Measurements from ENCODE around the gene XPA. TPM values are rescaled to one million over a fixed set of nuclear protein-coding genes. Genes with fewer than 3 reads are reported as not detected.
A peak's percentile ranks its signal among the peaks of the same experiment; 100 is the strongest.

XPA gene
- polyA plus RNA-seq, 2 of the 4 experiments (the other 2 are of a cell fraction), result 8.0 to 14.0 TPM

GRCh38 chr9:97659771-97660170 is 37.4 kb downstream of the XPA start (continued):
- no peak for TF ChIP-seq HMGXB4 (CRISPR knock-in tag; IDR thresholded peaks at IDR 0.05; ENCODE audit: borderline replicate concordance)
- no peak for TF ChIP-seq POLR2A (IDR thresholded peaks at IDR 0.05; ENCODE audit: low read length)
- no peak for TF ChIP-seq JUN (IDR thresholded peaks at IDR 0.05)
- TF ChIP-seq RCOR1 (IDR thresholded peaks at IDR 0.05; ENCODE audit: low read depth, low read length), result no peak
- no peak for TF ChIP-seq GATA3 (IDR thresholded peaks at IDR 0.05; ENCODE audit: borderline replicate concordance)

- Histone ChIP-seq H3K4me1 (no peaks in the 10 kb centered on the region), H3K9me3 (no peaks in the 10 kb centered on the region), H3K27ac (no peak overlapping the region), H3K4me2 (no peak overlapping the region), H3K4me3 (no peak overlapping the region)
- FAIRE-seq (peak; percentile 23), ATAC-seq (no peak), DNase-seq (ENCODE audit: low read depth in 1 of 2, low spot score in 1 of 2) (no peak)
- CTCF ChIA-PET, result no interaction called here
- POLR2A ChIA-PET, result no interaction called here
- 63% methylated on average over 1 of the region's 1 CpG for WGBS (ENCODE audit: missing lambda C conversion rate)
- TF ChIP-seq POLR2AphosphoS2 (conservative IDR thresholded peaks at IDR 0.05; ENCODE audit: low read length) (no peak), POLR2A (IDR thresholded peaks at IDR 0.05; ENCODE audit: low read length) (no peak), CEBPB (IDR thresholded peaks at IDR 0.05) (no peak), JUN (IDR thresholded peaks at IDR 0.05) (no peak), MAFK (IDR thresholded peaks at IDR 0.05; ENCODE audit: partially characterized antibody) (peak; percentile 85), NFE2L2 (conservative IDR thresholded peaks at IDR 0.05; ENCODE audit: low read length) (no peak), RCOR1 (IDR thresholded peaks at IDR 0.05; ENCODE audit: low read depth, low read length) (no peak), CBX2 (IDR thresholded peaks at IDR 0.05; ENCODE audit: borderline replicate concordance, low read depth) (no peak)
These were observed 38.4 kb downstream of the XPA start for GRCh38 chr9:97658707-97659106.

- WGBS (ENCODE audit: missing lambda C conversion rate), result 88% methylated on average over 3 of the region's 3 CpGs
- no peak for ATAC-seq
- CTCF ChIA-PET, result no interaction called here
These were observed 45.5 kb downstream of the XPA start for GRCh38 chr9:97651646-97652045.

More at GRCh38 chr9:97651646-97652045, 45.5 kb downstream of the XPA start:
- Histone ChIP-seq H3K4me2 (no peak overlapping the region), H3K9me3 (no peaks in the 10 kb centered on the region), H3K4me3 (no peak overlapping the region), H3K27ac (no peak overlapping the region), H3K4me1 (no peaks in the 10 kb centered on the region)
- POLR2A ChIA-PET, result no interaction called here
- no peak for DNase-seq (ENCODE audit: low read depth in 1 of 2, low spot score in 1 of 2)
- FAIRE-seq, result no peak
- TF ChIP-seq FOXS1 (CRISPR knock-in tag; IDR thresholded peaks at IDR 0.05) (no peak), MAX (IDR thresholded peaks at IDR 0.05) (no peak), E2F6 (IDR thresholded peaks at IDR 0.05; ENCODE audit: borderline replicate concordance, low read depth) (no peak), RARB (CRISPR knock-in tag; IDR thresholded peaks at IDR 0.05) (no peak), EHMT2 (IDR thresholded peaks at IDR 0.05; ENCODE audit: low read depth) (no peak), KDM1A (IDR thresholded peaks at IDR 0.05; ENCODE audit: low read depth) (no peak), HOXA7 (CRISPR knock-in tag; IDR thresholded peaks at IDR 0.05) (no peak), FOSL2 (IDR thresholded peaks at IDR 0.05) (no peak), FOSL2 (CRISPR knock-in tag; IDR thresholded peaks at IDR 0.05) (no peak), USF2 (IDR thresholded peaks at IDR 0.05) (no peak), ZFP36 (IDR thresholded peaks at IDR 0.05; ENCODE audit: borderline replicate concordance, partially characterized antibody) (no peak), POLR2AphosphoS2 (conservative IDR thresholded peaks at IDR 0.05; ENCODE audit: low read length) (no peak), ATOH8 (CRISPR knock-in tag; IDR thresholded peaks at IDR 0.05; ENCODE audit: low read depth) (no peak)
